Keratinocyte (primary cell): ENCODE results near the gene NMT2.

Source experiments
- CTCF ChIP-seq, 3 experiments: IDR thresholded peaks in 1 of 3; conservative IDR thresholded peaks in 1 of 3; optimal IDR thresholded peaks in 1 of 3; 2 replicates in 2 of 3; 3 replicates in 1 of 3; pipeline versions ENCODE3 to v1.5.1; 2011; ENCODE audit warnings: low read length in 3 of 3, mild to moderate bottlenecking in 3 of 3, moderate library complexity in 2 of 3, control low read depth in 1 of 3, inconsistent platforms in 1 of 3; ENCODE audit not compliant: insufficient read depth in 2 of 3; ENCODE audit errors: extremely low read depth in 1 of 3
- EZH2 ChIP-seq: IDR thresholded peaks from one replicate; pipeline ENCODE4 v1.6.1; 2012; ENCODE audit warnings: inconsistent platforms, mild to moderate bottlenecking, low read length, moderate library complexity

DNA sequence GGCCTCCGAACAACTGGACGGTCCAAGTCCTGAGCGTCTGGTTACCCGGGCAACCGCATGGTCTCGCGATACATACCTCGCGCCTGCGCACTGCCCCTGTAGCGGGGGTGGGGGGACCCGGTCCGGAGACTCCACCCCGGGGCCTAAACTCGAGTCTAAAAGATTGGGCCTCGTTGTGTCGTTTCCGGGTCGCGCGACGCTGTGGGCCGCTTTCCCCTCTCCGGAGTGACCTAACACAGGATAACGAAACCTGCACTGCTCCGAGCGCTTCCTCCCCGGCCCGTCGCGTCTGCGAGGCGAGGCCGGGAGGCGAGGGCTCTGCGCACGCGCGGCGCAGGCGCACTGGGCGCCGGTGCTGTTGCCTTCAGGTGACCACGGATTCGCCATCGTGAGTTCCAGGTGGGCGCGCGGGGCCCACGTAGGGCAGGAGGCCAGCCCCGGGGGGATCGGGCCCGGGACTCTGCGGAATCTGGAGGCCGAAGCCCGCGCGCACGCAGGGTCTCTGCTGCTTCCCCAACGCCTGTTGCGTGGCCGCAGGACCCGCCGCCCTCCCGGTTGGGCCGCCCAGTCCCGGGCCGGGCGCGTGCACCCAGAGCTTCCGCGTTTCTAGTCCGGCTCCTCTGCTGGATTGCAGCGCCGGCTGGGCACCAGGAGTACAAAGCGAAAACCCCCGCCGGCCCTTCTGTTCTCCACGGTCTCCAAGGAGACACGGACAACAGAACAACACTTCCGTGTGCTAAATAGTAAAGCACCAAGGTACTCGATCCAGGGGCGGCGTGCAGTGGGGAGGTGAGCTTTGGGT, 71.3 kb downstream of the NMT2 start, which contains the start of gene RPP38:
- TF ChIP-seq CTCF (optimal IDR thresholded peaks at IDR 0.05 in 1 of 3, IDR thresholded peaks at IDR 0.05 in 1 of 3, conservative IDR thresholded peaks at IDR 0.05 in 1 of 3; ENCODE audit: extremely low read depth in 1 of 3, insufficient read depth in 2 of 3, low read length in 3 of 3), result no peak
- TF ChIP-seq EZH2, result no peak
